Liver (tissue), 9 donors: ENCODE results near the gene SEPTIN3. TPM values are rescaled to one million over a fixed set of nuclear protein-coding genes. Genes with fewer than 3 reads are reported as not detected.
A peak's percentile ranks its signal among the peaks of the same experiment; 100 is the strongest.

Experiments
- DNase-seq: peaks from one replicate; pipeline ENCODE4 v3.0.0-alpha.2; 2017; ENCODE audit warnings: low spot score
- H3K27ac ChIP-seq, 2 donors: one replicate each; pipeline ENCODE4 v1.7.0; 2013; ENCODE audit warnings: inconsistent platforms in 2 of 2, low read length in 2 of 2, control low read depth in 1 of 2, low read depth in 1 of 2, mild to moderate bottlenecking in 1 of 2
- H3K27me3 ChIP-seq, 4 donors: one replicate each; pipeline versions ENCODE4 v1.6.1 to v1.7.0; 2013; ENCODE audit warnings: low read length in 3 of 4, inconsistent platforms in 1 of 4, mild to moderate bottlenecking in 1 of 4, moderate library complexity in 1 of 4; ENCODE audit not compliant: control insufficient read depth in 4 of 4, insufficient read depth in 4 of 4
- H3K36me3 ChIP-seq, 4 donors: one replicate each; pipeline versions ENCODE4 v1.6.1 to v1.7.0; 2013; ENCODE audit warnings: low read length in 3 of 4, mild to moderate bottlenecking in 3 of 4, low read depth in 1 of 4, moderate library complexity in 1 of 4; ENCODE audit not compliant: control insufficient read depth in 4 of 4, insufficient read depth in 3 of 4
- H3K4me1 ChIP-seq, 4 donors: one replicate each; pipeline versions ENCODE4 v1.6.1 to v1.7.0; 2013; ENCODE audit warnings: low read length in 3 of 4, mild to moderate bottlenecking in 3 of 4, moderate library complexity in 1 of 4; ENCODE audit not compliant: control insufficient read depth in 4 of 4, insufficient read depth in 4 of 4
- H3K4me3 ChIP-seq, 3 donors: one replicate each; pipeline versions ENCODE4 v1.6.1 to v1.7.0; 2013; ENCODE audit warnings: low read length in 3 of 3, control low read depth in 1 of 3, low read depth in 1 of 3, mild to moderate bottlenecking in 1 of 3
- H3K9ac ChIP-seq, 2 donors: one replicate each; pipeline ENCODE4 v1.7.0; 2013; ENCODE audit warnings: low read length in 2 of 2, mild to moderate bottlenecking in 2 of 2, moderate library complexity in 2 of 2, control low read depth in 1 of 2, low read depth in 1 of 2
- H3K9me3 ChIP-seq, 4 donors: one replicate each; pipeline versions ENCODE4 v1.6.1 to v1.7.0; 2013; ENCODE audit warnings: low read length in 3 of 4; ENCODE audit not compliant: control insufficient read depth in 4 of 4
- ATF3 ChIP-seq: IDR thresholded peaks from 2 replicates; pipeline ENCODE4 v1.6.1; 2016; ENCODE audit warnings: antibody characterized with exemption
- CTCF ChIP-seq: fragments of 150-350 bp; IDR thresholded peaks from 2 replicates; pipeline ENCODE4 v1.5.1; 2017; ENCODE audit warnings: improper control_type of control experiment, low read depth, low read length; ENCODE audit not compliant: missing input control
- EGR1 ChIP-seq, 2 donors: IDR thresholded peaks; 2 replicates each; pipeline ENCODE4 v1.6.1; 2016 to 2018; ENCODE audit warnings: antibody characterized with exemption in 2 of 2, low read depth in 2 of 2
- FOXA1 ChIP-seq: IDR thresholded peaks from 2 replicates; pipeline ENCODE4 v1.6.1; 2016; ENCODE audit warnings: antibody characterized with exemption
- FOXA2 ChIP-seq: IDR thresholded peaks from 2 replicates; pipeline ENCODE4 v1.6.1; 2016; ENCODE audit warnings: antibody characterized with exemption
- GABPA ChIP-seq, 2 donors: IDR thresholded peaks in 1 of 2; conservative IDR thresholded peaks in 1 of 2; 2 replicates each; pipeline ENCODE4 v1.6.1; 2016; ENCODE audit warnings: antibody characterized with exemption in 2 of 2, mild to moderate bottlenecking in 1 of 2, moderate library complexity in 1 of 2
- HNF4A ChIP-seq, 2 donors: conservative IDR thresholded peaks; 2 replicates each; pipeline ENCODE4 v1.6.1; 2016; ENCODE audit warnings: antibody characterized with exemption in 2 of 2, mild to moderate bottlenecking in 2 of 2
- HNF4G ChIP-seq: IDR thresholded peaks from 2 replicates; pipeline ENCODE4 v1.6.1; 2016; ENCODE audit warnings: antibody characterized with exemption
- JUND ChIP-seq, 2 donors: IDR thresholded peaks; 2 replicates each; pipeline ENCODE4 v1.6.1; 2016; ENCODE audit warnings: antibody characterized with exemption in 2 of 2
- NR2F2 ChIP-seq: IDR thresholded peaks from 2 replicates; pipeline ENCODE4 v1.6.1; 2016; ENCODE audit warnings: antibody characterized with exemption
- RAD21 ChIP-seq, 2 donors: IDR thresholded peaks; 2 replicates each; pipeline ENCODE4 v1.6.1; 2016; ENCODE audit warnings: antibody characterized with exemption in 2 of 2, mild to moderate bottlenecking in 2 of 2
- RXRA ChIP-seq, 2 donors: IDR thresholded peaks; 2 replicates each; pipeline ENCODE4 v1.6.1; 2017 to 2018; ENCODE audit warnings: antibody characterized with exemption in 2 of 2, mild to moderate bottlenecking in 1 of 2
- SP1 ChIP-seq: IDR thresholded peaks from 2 replicates; pipeline ENCODE4 v1.6.1; 2018; ENCODE audit warnings: antibody characterized with exemption, mild to moderate bottlenecking
- TAF1 ChIP-seq: conservative IDR thresholded peaks from 2 replicates; pipeline ENCODE4 v1.6.1; 2016; ENCODE audit warnings: antibody characterized with exemption, mild to moderate bottlenecking
- YY1 ChIP-seq: IDR thresholded peaks from 2 replicates; pipeline ENCODE4 v1.6.1; 2016; ENCODE audit warnings: antibody characterized with exemption, mild to moderate bottlenecking
- WGBS: extraction: QIAGEN DNeasy Blood & Tissue Kit; methylation state at CpG from one replicate; pipeline ENCODE4 v1.1.7; 2013; 5-methylcytosine and 5-hydroxymethylcytosine counted together
- polyA plus RNA-seq, 2 donors: library from polyadenylated mRNA; stranded (reverse) in 1 of 2; unstranded in 1 of 2; fragments of 200-250 nt in 1 of 2; fragments of >200 nt in 1 of 2; fragmentation: Nextera tagmentation in 1 of 2; extraction: Ambion mirVana in 1 of 2; gene quantifications; one replicate each; pipeline versions ENCODE4 v1.2.1 to v1.2.3, GENCODE V29; 2013 to 2015
- total RNA-seq, 2 donors: library from RNA; depleted of rRNA; stranded (reverse); fragments of >200 nt; gene quantifications; one replicate each; pipeline ENCODE4 v1.2.3, GENCODE V29; 2014
- TF ChIP-seq, protein P1 (sequence below): IDR thresholded peaks from 2 replicates; pipeline ENCODE4 v1.6.1; 2016; ENCODE audit warnings: antibody characterized with exemption
- TF ChIP-seq, protein P2 (sequence below): IDR thresholded peaks from 2 replicates; pipeline ENCODE4 v1.6.1; 2016; ENCODE audit warnings: antibody characterized with exemption, mild to moderate bottlenecking
- TF ChIP-seq, protein P3 (sequence below): IDR thresholded peaks from 2 replicates; pipeline ENCODE4 v1.6.1; 2016; ENCODE audit warnings: antibody characterized with exemption
- donor health status: healthy.
- donor health status: healthy.
- donor health status: healthy.
- donor health status: healthy.
- donor health status: healthy.

Gene SEPTIN3
- total and polyA plus RNA-seq, 4 donors = under 0.01 to 0.07 (median 0.04) TPM; not detected in 1

DNA sequence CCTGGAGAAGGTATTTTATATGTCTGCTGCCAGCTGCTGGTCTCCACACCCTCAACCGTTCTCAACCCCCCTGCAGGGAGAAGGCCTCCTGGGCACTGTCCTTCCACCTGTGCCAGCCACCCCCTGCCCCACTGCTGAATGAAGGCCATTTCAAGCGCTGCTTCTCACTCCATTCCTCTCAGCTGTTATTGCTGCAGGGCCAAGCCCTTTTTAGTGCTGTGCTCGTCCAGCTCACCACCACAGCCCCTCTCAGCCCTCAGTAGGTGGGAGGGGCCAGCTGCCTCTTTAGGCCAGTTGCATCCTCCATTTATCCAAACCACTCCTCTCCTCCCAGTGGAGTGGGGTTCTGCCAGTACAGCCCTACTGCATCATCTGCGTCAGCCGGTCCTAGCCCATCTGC is 27.6 kb downstream of the SEPTIN3 start:
- WGBS = 89% methylated on average over 5 of the region's 5 CpGs
- H3K9me3 ChIP-seq = no peaks in the 10 kb centered on the region
- DNase-seq = no peak
- H3K4me1 ChIP-seq = peaks cover 3 to 9% (median 7%) of the 10 kb centered on the region in 4 donors
- H3K9ac ChIP-seq = no peak overlapping the region
- no peak overlapping the region for H3K27ac ChIP-seq
- H3K4me3 ChIP-seq = no peak overlapping the region
- peaks cover 0 to 1% (median 0%) of the 10 kb centered on the region in 4 donors for H3K36me3 ChIP-seq
- no peaks in the 10 kb centered on the region for H3K27me3 ChIP-seq
- TF ChIP-seq YY1 (no peak), NR2F2 (no peak), TAF1 (no peak), RAD21 (IDR thresholded peaks at IDR 0.05) (no peak), SP1 (no peak), CTCF (no peak), RXRA (IDR thresholded peaks at IDR 0.05) (no peak), HNF4G (no peak), JUND (IDR thresholded peaks at IDR 0.05) (no peak), GABPA (IDR thresholded peaks at IDR 0.05 in 1 of 2, conservative IDR thresholded peaks at IDR 0.05 in 1 of 2) (no peak)
- TF ChIP-seq, protein P1, sequence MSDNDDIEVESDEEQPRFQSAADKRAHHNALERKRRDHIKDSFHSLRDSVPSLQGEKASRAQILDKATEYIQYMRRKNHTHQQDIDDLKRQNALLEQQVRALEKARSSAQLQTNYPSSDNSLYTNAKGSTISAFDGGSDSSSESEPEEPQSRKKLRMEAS = no peak

DNA sequence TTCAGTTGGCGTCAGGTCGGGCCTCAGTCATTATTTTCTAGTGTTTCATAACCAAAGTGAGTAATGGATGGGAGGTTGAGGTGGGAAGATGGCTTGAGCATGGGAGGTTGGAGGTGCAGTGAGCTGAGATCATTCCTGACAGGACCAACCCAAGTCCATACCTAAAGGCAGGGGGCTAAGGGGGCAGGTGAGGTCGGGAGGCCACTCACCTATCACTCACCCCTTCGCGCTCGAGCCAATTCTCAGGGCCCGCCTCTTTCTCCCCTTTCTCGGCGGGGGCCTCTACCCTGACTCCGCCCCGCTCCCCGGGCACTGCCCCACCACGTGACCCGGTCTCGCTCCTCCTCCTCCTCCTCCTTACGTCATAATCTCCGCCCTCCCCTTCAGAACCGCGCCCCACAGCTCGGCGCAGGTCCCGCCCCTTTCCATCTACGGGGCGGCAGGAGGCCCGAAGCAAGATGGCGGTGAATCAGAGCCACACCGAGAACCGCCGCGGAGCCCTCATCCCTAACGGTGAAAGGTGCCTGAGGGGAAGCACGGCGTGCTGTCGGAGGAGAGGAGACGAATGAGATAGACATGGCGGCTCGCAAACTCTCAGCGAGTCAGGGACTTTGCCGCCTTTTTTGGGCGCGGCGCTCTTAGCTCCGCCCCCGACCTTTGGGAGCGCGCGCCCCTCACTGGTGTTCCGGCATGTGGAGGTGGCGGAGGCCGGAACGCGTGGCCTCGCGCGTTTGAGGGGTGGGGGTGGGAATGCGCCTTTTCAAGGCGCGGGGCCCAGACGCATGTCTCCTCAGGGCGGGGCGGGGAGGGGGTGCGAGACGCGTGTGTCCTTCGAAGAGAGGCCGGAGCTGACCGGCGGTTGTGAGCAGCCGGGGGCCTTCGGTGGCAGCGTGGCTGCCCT is 29.4 kb downstream of the SEPTIN3 start, which contains the start of gene WBP2NL:
Gene WBP2NL, plus strand, starts transcription at position 428 of the 901 bp plus-strand sequence. Its CDS starts 31 bp downstream, at position 459.
- DNase-seq = peak; percentile 81
- H3K9ac ChIP-seq = peak within 1 kb of the TSS in 1 of 2 donors; percentile 13
- peaks cover 0 to 1% (median 0%) of the 10 kb centered on the region in 4 donors for H3K36me3 ChIP-seq
- WGBS = 34% methylated on average over 71 of the region's 71 CpGs
- TF ChIP-seq, protein P2, sequence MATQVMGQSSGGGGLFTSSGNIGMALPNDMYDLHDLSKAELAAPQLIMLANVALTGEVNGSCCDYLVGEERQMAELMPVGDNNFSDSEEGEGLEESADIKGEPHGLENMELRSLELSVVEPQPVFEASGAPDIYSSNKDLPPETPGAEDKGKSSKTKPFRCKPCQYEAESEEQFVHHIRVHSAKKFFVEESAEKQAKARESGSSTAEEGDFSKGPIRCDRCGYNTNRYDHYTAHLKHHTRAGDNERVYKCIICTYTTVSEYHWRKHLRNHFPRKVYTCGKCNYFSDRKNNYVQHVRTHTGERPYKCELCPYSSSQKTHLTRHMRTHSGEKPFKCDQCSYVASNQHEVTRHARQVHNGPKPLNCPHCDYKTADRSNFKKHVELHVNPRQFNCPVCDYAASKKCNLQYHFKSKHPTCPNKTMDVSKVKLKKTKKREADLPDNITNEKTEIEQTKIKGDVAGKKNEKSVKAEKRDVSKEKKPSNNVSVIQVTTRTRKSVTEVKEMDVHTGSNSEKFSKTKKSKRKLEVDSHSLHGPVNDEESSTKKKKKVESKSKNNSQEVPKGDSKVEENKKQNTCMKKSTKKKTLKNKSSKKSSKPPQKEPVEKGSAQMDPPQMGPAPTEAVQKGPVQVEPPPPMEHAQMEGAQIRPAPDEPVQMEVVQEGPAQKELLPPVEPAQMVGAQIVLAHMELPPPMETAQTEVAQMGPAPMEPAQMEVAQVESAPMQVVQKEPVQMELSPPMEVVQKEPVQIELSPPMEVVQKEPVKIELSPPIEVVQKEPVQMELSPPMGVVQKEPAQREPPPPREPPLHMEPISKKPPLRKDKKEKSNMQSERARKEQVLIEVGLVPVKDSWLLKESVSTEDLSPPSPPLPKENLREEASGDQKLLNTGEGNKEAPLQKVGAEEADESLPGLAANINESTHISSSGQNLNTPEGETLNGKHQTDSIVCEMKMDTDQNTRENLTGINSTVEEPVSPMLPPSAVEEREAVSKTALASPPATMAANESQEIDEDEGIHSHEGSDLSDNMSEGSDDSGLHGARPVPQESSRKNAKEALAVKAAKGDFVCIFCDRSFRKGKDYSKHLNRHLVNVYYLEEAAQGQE = peak; percentile 41
- peak in 1 of 2 donors; percentile 29 for TF ChIP-seq RXRA (IDR thresholded peaks at IDR 0.05)
- TF ChIP-seq FOXA2 = no peak
- TF ChIP-seq CTCF = no peak
- no peak for TF ChIP-seq HNF4A (conservative IDR thresholded peaks at IDR 0.05)
- peak in 1 of 2 donors; percentile 38 for TF ChIP-seq RAD21 (IDR thresholded peaks at IDR 0.05)
- no peak for TF ChIP-seq HNF4G
- TF ChIP-seq ATF3 = no peak
- TF ChIP-seq TAF1 = peak; percentile 84
- TF ChIP-seq SP1 = peak; percentile 61
- TF ChIP-seq, protein P1 = peak; percentile 41
- TF ChIP-seq YY1 = peak; percentile 98
- TF ChIP-seq, protein P3, sequence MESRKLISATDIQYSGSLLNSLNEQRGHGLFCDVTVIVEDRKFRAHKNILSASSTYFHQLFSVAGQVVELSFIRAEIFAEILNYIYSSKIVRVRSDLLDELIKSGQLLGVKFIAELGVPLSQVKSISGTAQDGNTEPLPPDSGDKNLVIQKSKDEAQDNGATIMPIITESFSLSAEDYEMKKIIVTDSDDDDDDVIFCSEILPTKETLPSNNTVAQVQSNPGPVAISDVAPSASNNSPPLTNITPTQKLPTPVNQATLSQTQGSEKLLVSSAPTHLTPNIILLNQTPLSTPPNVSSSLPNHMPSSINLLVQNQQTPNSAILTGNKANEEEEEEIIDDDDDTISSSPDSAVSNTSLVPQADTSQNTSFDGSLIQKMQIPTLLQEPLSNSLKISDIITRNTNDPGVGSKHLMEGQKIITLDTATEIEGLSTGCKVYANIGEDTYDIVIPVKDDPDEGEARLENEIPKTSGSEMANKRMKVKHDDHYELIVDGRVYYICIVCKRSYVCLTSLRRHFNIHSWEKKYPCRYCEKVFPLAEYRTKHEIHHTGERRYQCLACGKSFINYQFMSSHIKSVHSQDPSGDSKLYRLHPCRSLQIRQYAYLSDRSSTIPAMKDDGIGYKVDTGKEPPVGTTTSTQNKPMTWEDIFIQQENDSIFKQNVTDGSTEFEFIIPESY = peak; percentile 45
- TF ChIP-seq FOXA1 = no peak
- no peak for TF ChIP-seq NR2F2
- no peak for TF ChIP-seq EGR1 (IDR thresholded peaks at IDR 0.05; ENCODE audit: low read depth in 2 of 2)
- no peak for TF ChIP-seq GABPA (IDR thresholded peaks at IDR 0.05 in 1 of 2, conservative IDR thresholded peaks at IDR 0.05 in 1 of 2)
- TF ChIP-seq JUND (IDR thresholded peaks at IDR 0.05) = peak in 1 of 2 donors; percentile 7
- H3K27me3 ChIP-seq = no peaks in the 10 kb centered on the region
- H3K4me1 ChIP-seq = peaks cover 3 to 9% (median 7%) of the 10 kb centered on the region in 4 donors
- peak within 1 kb of the TSS; percentile 0 to 59 for H3K27ac ChIP-seq
- H3K9me3 ChIP-seq = no peaks in the 10 kb centered on the region
- peak within 1 kb of the TSS; percentile 61 to 95 (median 71) for H3K4me3 ChIP-seq
